Measurements from ENCODE around the gene PTCHD4. TPM values are rescaled to one million over a fixed set of nuclear protein-coding genes. Genes with fewer than 3 reads are reported as not detected.

Gene PTCHD4
- total and polyA plus RNA-seq, 4 donors, result 0.07 to 0.65 TPM; not detected in 2

- WGBS, result 66% methylated on average over 2 of the region's 2 CpGs
- no peak overlapping the region for H3K27ac ChIP-seq (ENCODE audit: low read depth in 1 of 2, low read length in 2 of 2)
- H3K9ac ChIP-seq (ENCODE audit: low read depth in 1 of 2, low read length in 2 of 2), result no peak overlapping the region
- H3K27me3 ChIP-seq (ENCODE audit: control insufficient read depth in 4 of 4, insufficient read depth in 4 of 4, low read length in 3 of 4), result no peaks in the 10 kb centered on the region
- TF ChIP-seq, protein P1, sequence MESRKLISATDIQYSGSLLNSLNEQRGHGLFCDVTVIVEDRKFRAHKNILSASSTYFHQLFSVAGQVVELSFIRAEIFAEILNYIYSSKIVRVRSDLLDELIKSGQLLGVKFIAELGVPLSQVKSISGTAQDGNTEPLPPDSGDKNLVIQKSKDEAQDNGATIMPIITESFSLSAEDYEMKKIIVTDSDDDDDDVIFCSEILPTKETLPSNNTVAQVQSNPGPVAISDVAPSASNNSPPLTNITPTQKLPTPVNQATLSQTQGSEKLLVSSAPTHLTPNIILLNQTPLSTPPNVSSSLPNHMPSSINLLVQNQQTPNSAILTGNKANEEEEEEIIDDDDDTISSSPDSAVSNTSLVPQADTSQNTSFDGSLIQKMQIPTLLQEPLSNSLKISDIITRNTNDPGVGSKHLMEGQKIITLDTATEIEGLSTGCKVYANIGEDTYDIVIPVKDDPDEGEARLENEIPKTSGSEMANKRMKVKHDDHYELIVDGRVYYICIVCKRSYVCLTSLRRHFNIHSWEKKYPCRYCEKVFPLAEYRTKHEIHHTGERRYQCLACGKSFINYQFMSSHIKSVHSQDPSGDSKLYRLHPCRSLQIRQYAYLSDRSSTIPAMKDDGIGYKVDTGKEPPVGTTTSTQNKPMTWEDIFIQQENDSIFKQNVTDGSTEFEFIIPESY (IDR thresholded peaks at IDR 0.05), result no peak
- TF ChIP-seq SP1 (IDR thresholded peaks at IDR 0.05) (no peak), TAF1 (conservative IDR thresholded peaks at IDR 0.05) (no peak), RAD21 (IDR thresholded peaks at IDR 0.05) (no peak), GABPA (IDR thresholded peaks at IDR 0.05 in 1 of 2, conservative IDR thresholded peaks at IDR 0.05 in 1 of 2) (no peak), FOXA1 (IDR thresholded peaks at IDR 0.05) (no peak), FOXA2 (IDR thresholded peaks at IDR 0.05) (no peak), HNF4A (conservative IDR thresholded peaks at IDR 0.05) (no peak), JUND (IDR thresholded peaks at IDR 0.05) (no peak), HNF4G (IDR thresholded peaks at IDR 0.05) (no peak)
- TF ChIP-seq, protein P2, sequence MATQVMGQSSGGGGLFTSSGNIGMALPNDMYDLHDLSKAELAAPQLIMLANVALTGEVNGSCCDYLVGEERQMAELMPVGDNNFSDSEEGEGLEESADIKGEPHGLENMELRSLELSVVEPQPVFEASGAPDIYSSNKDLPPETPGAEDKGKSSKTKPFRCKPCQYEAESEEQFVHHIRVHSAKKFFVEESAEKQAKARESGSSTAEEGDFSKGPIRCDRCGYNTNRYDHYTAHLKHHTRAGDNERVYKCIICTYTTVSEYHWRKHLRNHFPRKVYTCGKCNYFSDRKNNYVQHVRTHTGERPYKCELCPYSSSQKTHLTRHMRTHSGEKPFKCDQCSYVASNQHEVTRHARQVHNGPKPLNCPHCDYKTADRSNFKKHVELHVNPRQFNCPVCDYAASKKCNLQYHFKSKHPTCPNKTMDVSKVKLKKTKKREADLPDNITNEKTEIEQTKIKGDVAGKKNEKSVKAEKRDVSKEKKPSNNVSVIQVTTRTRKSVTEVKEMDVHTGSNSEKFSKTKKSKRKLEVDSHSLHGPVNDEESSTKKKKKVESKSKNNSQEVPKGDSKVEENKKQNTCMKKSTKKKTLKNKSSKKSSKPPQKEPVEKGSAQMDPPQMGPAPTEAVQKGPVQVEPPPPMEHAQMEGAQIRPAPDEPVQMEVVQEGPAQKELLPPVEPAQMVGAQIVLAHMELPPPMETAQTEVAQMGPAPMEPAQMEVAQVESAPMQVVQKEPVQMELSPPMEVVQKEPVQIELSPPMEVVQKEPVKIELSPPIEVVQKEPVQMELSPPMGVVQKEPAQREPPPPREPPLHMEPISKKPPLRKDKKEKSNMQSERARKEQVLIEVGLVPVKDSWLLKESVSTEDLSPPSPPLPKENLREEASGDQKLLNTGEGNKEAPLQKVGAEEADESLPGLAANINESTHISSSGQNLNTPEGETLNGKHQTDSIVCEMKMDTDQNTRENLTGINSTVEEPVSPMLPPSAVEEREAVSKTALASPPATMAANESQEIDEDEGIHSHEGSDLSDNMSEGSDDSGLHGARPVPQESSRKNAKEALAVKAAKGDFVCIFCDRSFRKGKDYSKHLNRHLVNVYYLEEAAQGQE (IDR thresholded peaks at IDR 0.05), result no peak
- TF ChIP-seq, protein P3, sequence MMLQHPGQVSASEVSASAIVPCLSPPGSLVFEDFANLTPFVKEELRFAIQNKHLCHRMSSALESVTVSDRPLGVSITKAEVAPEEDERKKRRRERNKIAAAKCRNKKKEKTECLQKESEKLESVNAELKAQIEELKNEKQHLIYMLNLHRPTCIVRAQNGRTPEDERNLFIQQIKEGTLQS (IDR thresholded peaks at IDR 0.05), result no peak
- H3K4me3 ChIP-seq (ENCODE audit: low read depth in 1 of 3, low read length in 3 of 3), result no peak overlapping the region
- DNase-seq (ENCODE audit: low spot score), result no peak
- no peaks in the 10 kb centered on the region for H3K9me3 ChIP-seq (ENCODE audit: control insufficient read depth in 4 of 4, low read length in 3 of 4)
- no peaks in the 10 kb centered on the region for H3K36me3 ChIP-seq (ENCODE audit: control insufficient read depth in 4 of 4, insufficient read depth in 3 of 4, low read depth in 1 of 4, low read length in 3 of 4)
- H3K4me1 ChIP-seq (ENCODE audit: control insufficient read depth in 4 of 4, insufficient read depth in 4 of 4, low read length in 3 of 4), result no peaks in the 10 kb centered on the region
These were observed 2.1 kb upstream of the PTCHD4 start for GRCh38 chr6:48113130-48113529.

- no peak overlapping the region for H3K27ac ChIP-seq (ENCODE audit: low read depth in 1 of 2, low read length in 2 of 2)
- H3K4me3 ChIP-seq (ENCODE audit: low read depth in 1 of 3, low read length in 3 of 3), result no peak overlapping the region
- no peaks in the 10 kb centered on the region for H3K9me3 ChIP-seq (ENCODE audit: control insufficient read depth in 4 of 4, low read length in 3 of 4)
- H3K4me1 ChIP-seq (ENCODE audit: control insufficient read depth in 4 of 4, insufficient read depth in 4 of 4, low read length in 3 of 4), result no peaks in the 10 kb centered on the region
- no peaks in the 10 kb centered on the region for H3K27me3 ChIP-seq (ENCODE audit: control insufficient read depth in 4 of 4, insufficient read depth in 4 of 4, low read length in 3 of 4)
- WGBS, result 51% methylated on average over 1 of the region's 1 CpG
- TF ChIP-seq SP1 (IDR thresholded peaks at IDR 0.05), result no peak
- no peak for TF ChIP-seq FOXA1 (IDR thresholded peaks at IDR 0.05)
- TF ChIP-seq, protein P4, sequence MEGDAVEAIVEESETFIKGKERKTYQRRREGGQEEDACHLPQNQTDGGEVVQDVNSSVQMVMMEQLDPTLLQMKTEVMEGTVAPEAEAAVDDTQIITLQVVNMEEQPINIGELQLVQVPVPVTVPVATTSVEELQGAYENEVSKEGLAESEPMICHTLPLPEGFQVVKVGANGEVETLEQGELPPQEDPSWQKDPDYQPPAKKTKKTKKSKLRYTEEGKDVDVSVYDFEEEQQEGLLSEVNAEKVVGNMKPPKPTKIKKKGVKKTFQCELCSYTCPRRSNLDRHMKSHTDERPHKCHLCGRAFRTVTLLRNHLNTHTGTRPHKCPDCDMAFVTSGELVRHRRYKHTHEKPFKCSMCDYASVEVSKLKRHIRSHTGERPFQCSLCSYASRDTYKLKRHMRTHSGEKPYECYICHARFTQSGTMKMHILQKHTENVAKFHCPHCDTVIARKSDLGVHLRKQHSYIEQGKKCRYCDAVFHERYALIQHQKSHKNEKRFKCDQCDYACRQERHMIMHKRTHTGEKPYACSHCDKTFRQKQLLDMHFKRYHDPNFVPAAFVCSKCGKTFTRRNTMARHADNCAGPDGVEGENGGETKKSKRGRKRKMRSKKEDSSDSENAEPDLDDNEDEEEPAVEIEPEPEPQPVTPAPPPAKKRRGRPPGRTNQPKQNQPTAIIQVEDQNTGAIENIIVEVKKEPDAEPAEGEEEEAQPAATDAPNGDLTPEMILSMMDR (IDR thresholded peaks at IDR 0.05; ENCODE audit: low read depth, low read length, missing input control), result no peak
- no peak for TF ChIP-seq HNF4A (conservative IDR thresholded peaks at IDR 0.05)
- no peak for TF ChIP-seq HNF4G (IDR thresholded peaks at IDR 0.05)
- TF ChIP-seq RAD21 (IDR thresholded peaks at IDR 0.05), result no peak
- TF ChIP-seq, protein P2 (IDR thresholded peaks at IDR 0.05), result no peak
- TF ChIP-seq, protein P3 (IDR thresholded peaks at IDR 0.05), result no peak
- TF ChIP-seq EGR1 (IDR thresholded peaks at IDR 0.05; ENCODE audit: low read depth in 2 of 2), result no peak
- TF ChIP-seq JUND (IDR thresholded peaks at IDR 0.05), result no peak
- no peak for TF ChIP-seq RXRA (IDR thresholded peaks at IDR 0.05)
- no peak for TF ChIP-seq GABPA (IDR thresholded peaks at IDR 0.05 in 1 of 2, conservative IDR thresholded peaks at IDR 0.05 in 1 of 2)
- no peak for TF ChIP-seq FOXA2 (IDR thresholded peaks at IDR 0.05)
- TF ChIP-seq, protein P1 (IDR thresholded peaks at IDR 0.05), result no peak
- TF ChIP-seq NR2F2 (IDR thresholded peaks at IDR 0.05), result no peak
- TF ChIP-seq YY1 (IDR thresholded peaks at IDR 0.05), result no peak
- TF ChIP-seq TAF1 (conservative IDR thresholded peaks at IDR 0.05), result no peak
- no peaks in the 10 kb centered on the region for H3K36me3 ChIP-seq (ENCODE audit: control insufficient read depth in 4 of 4, insufficient read depth in 3 of 4, low read depth in 1 of 4, low read length in 3 of 4)
- H3K9ac ChIP-seq (ENCODE audit: low read depth in 1 of 2, low read length in 2 of 2), result no peak overlapping the region
- no peak for DNase-seq (ENCODE audit: low spot score)
These were observed 578 bp upstream of the PTCHD4 start for GRCh38 chr6:48111575-48111974.
